T-helper 2 cell treated with Interferon-gamma antibody and Interleukin-4, amounts not matched to agents 100 ng/mL and 5 ng/mL, for 36 hours (primary cell): ENCODE results near the gene DTX3. TPM values are rescaled to one million over a fixed set of nuclear protein-coding genes. Genes with fewer than 3 reads are reported as not detected.
"Not testable (repeated sequence)": the region's sequence is repeated elsewhere in the genome, so short reads cannot be mapped to it uniquely, and the experiment has no call there.

Source experiments
- intact Hi-C: fragments of 100-400 bp; cut with micrococcal nuclease; formaldehyde crosslinking; loops from one replicate; pipeline ENCODE4 v1.15.1; 2023
- total RNA-seq: library from RNA; stranded (reverse); gene quantifications from 2 replicates; pipeline ENCODE4 v1.2.3, GENCODE V29; 2022

The DTX3 gene
- 18.1 and 19.1 TPM in 2 replicates for total RNA-seq

- intact Hi-C loops = no loop called here
Measured at GRCh38 chr12:57604454-57604991, at the start of gene DTX3. TSS of gene DTX3 (plus strand) at chr12:57604824. CDS start at chr12:57606518, 1,694 bp downstream.

- intact Hi-C loops = no loop called here
Measured at GRCh38 chr12:57554897-57555296, 49.7 kb upstream of the DTX3 start.

- intact Hi-C loops = no loop called here
Measured at GRCh38 chr12:57558864-57559263, 45.8 kb upstream of the DTX3 start.

GRCh38 chr12:57560516-57560915 is 44.1 kb upstream of the DTX3 start:
- intact Hi-C loops = no loop called here

- intact Hi-C loops = not testable (repeated sequence)
Measured at GRCh38 chr12:57561117-57561516, 43.5 kb upstream of the DTX3 start.

- intact Hi-C loops = no loop called here
Measured at GRCh38 chr12:57563358-57563757, 41.3 kb upstream of the DTX3 start.

GRCh38 chr12:57564178-57564740 is 40.4 kb upstream of the DTX3 start:
- intact Hi-C loops = no loop called here

- intact Hi-C loops = no loop called here
Measured at GRCh38 chr12:57568838-57569237, 35.8 kb upstream of the DTX3 start.

GRCh38 chr12:57569858-57570257 is 34.8 kb upstream of the DTX3 start:
- intact Hi-C loops = no loop called here

GRCh38 chr12:57570438-57570837 is 34.2 kb upstream of the DTX3 start:
- intact Hi-C loops = not testable (repeated sequence)

- intact Hi-C loops = no loop called here
Measured at GRCh38 chr12:57571926-57572762, 32.5 kb upstream of the DTX3 start.

GRCh38 chr12:57574795-57575194 is 29.8 kb upstream of the DTX3 start:
- intact Hi-C loops = no loop called here

GRCh38 chr12:57575771-57576612 is 28.6 kb upstream of the DTX3 start:
- intact Hi-C loops = no loop called here

- intact Hi-C loops = no loop called here
Measured at GRCh38 chr12:57576613-57577160, 27.9 kb upstream of the DTX3 start.

- intact Hi-C loops = no loop called here
Measured at GRCh38 chr12:57577981-57578758, 26.5 kb upstream of the DTX3 start.

- intact Hi-C loops = no loop called here
Measured at GRCh38 chr12:57579011-57579410, 25.6 kb upstream of the DTX3 start.

GRCh38 chr12:57579677-57580465 is 24.8 kb upstream of the DTX3 start:
- intact Hi-C loops = no loop called here

GRCh38 chr12:57580466-57580795 is 24.2 kb upstream of the DTX3 start:
- intact Hi-C loops = no loop called here

GRCh38 chr12:57581802-57582201 is 22.8 kb upstream of the DTX3 start:
- intact Hi-C loops = no loop called here

GRCh38 chr12:57582440-57582839 is 22.2 kb upstream of the DTX3 start:
- intact Hi-C loops = no loop called here
